T-helper 2 cell treated with Interferon-gamma antibody and Interleukin-4, amounts not matched to agents 5 μg/mL and 100 μg/mL, for 36 hours (primary cell): ENCODE measurements around the gene USP19.

Source experiments
- DNase-seq: peaks from one replicate; pipeline ENCODE4 v3.0.0; 2021; ENCODE audit warnings: low spot score
- H3K27ac Mint-ChIP-seq: one replicate; pipeline ENCODE4 v1.8.0; 2021; ENCODE audit warnings: mild to moderate bottlenecking, mixed read lengths
- H3K27me3 Mint-ChIP-seq: one replicate; pipeline ENCODE4 v1.8.0; 2021; ENCODE audit warnings: low read depth, mixed read lengths
- H3K36me3 Mint-ChIP-seq: one replicate; pipeline ENCODE4 v1.8.0; 2021; ENCODE audit warnings: low read depth, mixed read lengths
- H3K4me1 Mint-ChIP-seq: one replicate; pipeline ENCODE4 v1.8.0; 2021; ENCODE audit warnings: low read depth, mixed read lengths
- H3K4me3 Mint-ChIP-seq: one replicate; pipeline ENCODE4 v1.8.0; 2022; ENCODE audit warnings: mild to moderate bottlenecking, moderate library complexity, mixed read lengths
- H3K9me3 Mint-ChIP-seq: one replicate; pipeline ENCODE4 v1.8.0; 2021; ENCODE audit warnings: mixed read lengths

Gene USP19

GRCh38 chr3:49120438-49121131 lies at the start of gene USP19:
USP19 (minus strand) TSS chr3:49120823; CDS start chr3:49119145, 1,678 bp downstream.
- no peaks in the 10 kb centered on the region for H3K27me3 Mint-ChIP-seq
- H3K27ac Mint-ChIP-seq = peak within 1 kb of the TSS; percentile 92
- peak; percentile 95 for DNase-seq
- peak within 1 kb of the TSS; percentile 95 for H3K4me3 Mint-ChIP-seq
- peaks cover 27% of the 10 kb centered on the region for H3K36me3 Mint-ChIP-seq
- no peaks in the 10 kb centered on the region for H3K9me3 Mint-ChIP-seq
- peaks cover 15% of the 10 kb centered on the region for H3K4me1 Mint-ChIP-seq

GRCh38 chr3:49166752-49167556 lies 46.3 kb upstream of the USP19 start:
- DNase-seq = no peak
- Mint-ChIP-seq H3K27me3 (no peaks in the 10 kb centered on the region), H3K27ac (peak overlapping the region; percentile 85), H3K9me3 (no peaks in the 10 kb centered on the region), H3K4me3 (peak overlapping the region; percentile 85), H3K36me3 (peaks cover 13% of the 10 kb centered on the region), H3K4me1 (peaks cover 14% of the 10 kb centered on the region)

GRCh38 chr3:49165771-49166751 lies 45.4 kb upstream of the USP19 start, which contains the start of gene CCDC71:
CCDC71 (minus strand) TSS chr3:49166331; CDS start chr3:49164208, 2,123 bp downstream.
- Mint-ChIP-seq H3K36me3 (peaks cover 13% of the 10 kb centered on the region), H3K4me3 (peak within 1 kb of the TSS; percentile 95), H3K4me1 (peaks cover 14% of the 10 kb centered on the region), H3K9me3 (no peaks in the 10 kb centered on the region), H3K27ac (peak within 1 kb of the TSS; percentile 86), H3K27me3 (no peaks in the 10 kb centered on the region)
- peak; percentile 75 for DNase-seq

- Mint-ChIP-seq H3K27me3 (no peaks in the 10 kb centered on the region), H3K4me1 (peaks cover 12% of the 10 kb centered on the region), H3K9me3 (no peaks in the 10 kb centered on the region), H3K4me3 (peak overlapping the region; percentile 95), H3K27ac (peak overlapping the region; percentile 86), H3K36me3 (peaks cover 13% of the 10 kb centered on the region)
- DNase-seq = no peak
These were observed 44.5 kb upstream of the USP19 start for GRCh38 chr3:49164983-49165720.

GRCh38 chr3:49163609-49164008 lies 43.0 kb upstream of the USP19 start:
- Mint-ChIP-seq H3K27me3 (no peaks in the 10 kb centered on the region), H3K27ac (no peak overlapping the region), H3K36me3 (peaks cover 13% of the 10 kb centered on the region), H3K4me3 (no peak overlapping the region), H3K9me3 (no peaks in the 10 kb centered on the region), H3K4me1 (peaks cover 12% of the 10 kb centered on the region)
- no peak for DNase-seq

GRCh38 chr3:49162751-49163419 lies 42.3 kb upstream of the USP19 start:
- Mint-ChIP-seq H3K9me3 (no peaks in the 10 kb centered on the region), H3K36me3 (peaks cover 13% of the 10 kb centered on the region), H3K4me1 (peaks cover 13% of the 10 kb centered on the region), H3K27me3 (no peaks in the 10 kb centered on the region), H3K4me3 (no peak overlapping the region), H3K27ac (no peak overlapping the region)
- DNase-seq = no peak

GRCh38 chr3:49161808-49162530 lies 41.3 kb upstream of the USP19 start:
- H3K4me1 Mint-ChIP-seq = peaks cover 13% of the 10 kb centered on the region

GRCh38 chr3:49161197-49161596 lies 40.6 kb upstream of the USP19 start:
- peaks cover 13% of the 10 kb centered on the region for H3K4me1 Mint-ChIP-seq
- no peaks in the 10 kb centered on the region for H3K9me3 Mint-ChIP-seq
- H3K27ac Mint-ChIP-seq = no peak overlapping the region
- H3K4me3 Mint-ChIP-seq = no peak overlapping the region
- H3K27me3 Mint-ChIP-seq = no peaks in the 10 kb centered on the region
- peaks cover 13% of the 10 kb centered on the region for H3K36me3 Mint-ChIP-seq
- no peak for DNase-seq

More at GRCh38 chr3:49161808-49162530, 41.3 kb upstream of the USP19 start:
- Mint-ChIP-seq H3K27me3 (no peaks in the 10 kb centered on the region), H3K4me3 (no peak overlapping the region), H3K9me3 (no peaks in the 10 kb centered on the region), H3K36me3 (peaks cover 13% of the 10 kb centered on the region), H3K27ac (no peak overlapping the region)
- DNase-seq = no peak

GRCh38 chr3:49158792-49159191 lies 38.2 kb upstream of the USP19 start:
- Mint-ChIP-seq H3K36me3 (peaks cover 5% of the 10 kb centered on the region), H3K4me3 (no peak overlapping the region), H3K9me3 (no peaks in the 10 kb centered on the region), H3K27me3 (no peaks in the 10 kb centered on the region), H3K27ac (no peak overlapping the region), H3K4me1 (peaks cover 1% of the 10 kb centered on the region)
- no peak for DNase-seq

GRCh38 chr3:49158103-49158709 lies 37.6 kb upstream of the USP19 start:
- H3K4me1 Mint-ChIP-seq = peaks cover 1% of the 10 kb centered on the region
- peak; percentile 37 for DNase-seq

GRCh38 chr3:49157289-49157688 lies 36.7 kb upstream of the USP19 start:
- Mint-ChIP-seq H3K9me3 (no peaks in the 10 kb centered on the region), H3K4me1 (peaks cover 1% of the 10 kb centered on the region), H3K36me3 (no peaks in the 10 kb centered on the region), H3K27ac (no peak overlapping the region), H3K27me3 (no peaks in the 10 kb centered on the region), H3K4me3 (no peak overlapping the region)
- DNase-seq = no peak

More at GRCh38 chr3:49158103-49158709, 37.6 kb upstream of the USP19 start:
- Mint-ChIP-seq H3K27ac (no peak overlapping the region), H3K4me3 (no peak overlapping the region), H3K27me3 (no peaks in the 10 kb centered on the region), H3K9me3 (no peaks in the 10 kb centered on the region), H3K36me3 (no peaks in the 10 kb centered on the region)
